K562 (cell line): ENCODE data around the gene CLCN4. TPM values are rescaled to one million over a fixed set of nuclear protein-coding genes. Genes with fewer than 3 reads are reported as not detected.

Experiments
- ATAC-seq: fragments of 200-7000 bp; cut with Tn5 transposase; 3 replicates; pipeline ENCODE4 v1.9.1; 2020; ENCODE audit warnings: moderate library complexity
- BruUV-seq: library from RNA; stranded (reverse); fragments of 400-500 nt; replicated peaks from 2 replicates; lab custom pipeline; 2021; lab: Mats Ljungman, UMichigan
- CTCF ChIA-PET: fragments of 300-600 bp; formaldehyde crosslinking; extraction: SDS; loops from one replicate; lab custom pipeline; 2021; ENCODE audit warnings: low intra/inter-chr PET ratio; lab: Yijun Ruan, JAX
- POLR2A ChIA-PET: fragments of 300-600, 350-650 bp; sonication (Branson Sonifier 250); formaldehyde crosslinking; extraction: SDS; loops from one replicate; lab custom pipeline; 2021; ENCODE audit warnings: antibody characterized with exemption, inconsistent platforms; lab: Yijun Ruan, JAX
- DNase-seq, 4 experiments: peaks; one replicate each; pipeline versions ENCODE4 v3.0.0 to v3.0.0-alpha.2; 2011 to 2018; ENCODE audit warnings: low spot score in 3 of 4, mixed read lengths in 3 of 4; ENCODE audit errors: extremely low read depth in 1 of 4
- FAIRE-seq: peaks from 2 replicates; lab custom pipeline; 2011; peaks lifted over from hg19 to GRCh38; lab: Jason Lieb, UNC
- H2AFZ ChIP-seq: 2 replicates; pipeline ENCODE4 v1.6.0; 2011; ENCODE audit warnings: low read depth, low read length, control low read depth, inconsistent platforms
- H3K27ac ChIP-seq: fragments of 200-600 bp; 3 replicates; pipeline ENCODE4 v1.8.0; 2011; ENCODE audit warnings: low read depth, mild to moderate bottlenecking, control low read depth, inconsistent platforms, low read length, moderate library complexity, mixed read lengths; ENCODE audit errors: extremely low read depth
- H3K27me3 ChIP-seq, 2 experiments: fragments of 300-600 bp in 1 of 2; 2 replicates in 1 of 2; 3 replicates in 1 of 2; pipeline versions ENCODE4 v1.6.0 to v1.8.0; 2011; ENCODE audit warnings: inconsistent platforms in 2 of 2, low read length in 2 of 2, mild to moderate bottlenecking in 1 of 2, mixed read lengths in 1 of 2, moderate library complexity in 1 of 2; ENCODE audit not compliant: control insufficient read depth in 2 of 2, insufficient read depth in 2 of 2
- H3K36me3 ChIP-seq: fragments of 300-600 bp; 3 replicates; pipeline ENCODE4 v1.8.0; 2011; ENCODE audit warnings: mild to moderate bottlenecking, low read length, inconsistent platforms; ENCODE audit not compliant: control insufficient read depth, insufficient read depth
- H3K4me1 ChIP-seq, 2 experiments: fragments of 200-600 bp in 1 of 2; replicated peaks in 1 of 2; 2 replicates in 1 of 2; 3 replicates in 1 of 2; pipeline versions ENCODE4 v1.5.1 to v1.8.0; 2011; ENCODE audit warnings: inconsistent platforms in 2 of 2, low read length in 2 of 2, mild to moderate bottlenecking in 1 of 2, mixed read lengths in 1 of 2, moderate library complexity in 1 of 2; ENCODE audit not compliant: control insufficient read depth in 2 of 2, insufficient read depth in 2 of 2
- H3K4me2 ChIP-seq: 2 replicates; pipeline ENCODE4 v1.6.1; 2011; ENCODE audit warnings: low read length, control low read depth, inconsistent platforms, mixed read lengths; ENCODE audit not compliant: insufficient read depth
- H3K4me3 ChIP-seq: fragments of 200-600 bp; sonication (generic), shearing (Covaris generic); 2 replicates; pipeline ENCODE4 v1.5.1; 2016; ENCODE audit warnings: control low read depth, inconsistent platforms
- H3K79me2 ChIP-seq: fragments of 200-600 bp; 3 replicates; pipeline ENCODE4 v1.8.0; 2011; ENCODE audit warnings: low read length, inconsistent platforms; ENCODE audit not compliant: control insufficient read depth, insufficient read depth
- H3K9ac ChIP-seq, 2 experiments: 2 replicates each; pipeline versions ENCODE4 v1.6.0 to v1.6.1; 2011; ENCODE audit warnings: low read depth in 2 of 2, low read length in 2 of 2, control low read depth in 1 of 2, inconsistent platforms in 1 of 2, mild to moderate bottlenecking in 1 of 2, mixed read lengths in 1 of 2; ENCODE audit not compliant: insufficient read depth in 1 of 2
- H3K9me1 ChIP-seq: one replicate; pipeline ENCODE4 v1.6.0; 2011; ENCODE audit warnings: inconsistent platforms, mild to moderate bottlenecking, low read length, moderate library complexity; ENCODE audit not compliant: control insufficient read depth, insufficient read depth
- H3K9me3 ChIP-seq: replicated peaks from 2 replicates; pipeline ENCODE4 v1.5.1; 2011; ENCODE audit warnings: low read depth, low read length, inconsistent platforms; ENCODE audit not compliant: control insufficient read depth, insufficient read depth
- H4K20me1 ChIP-seq: replicated peaks from 2 replicates; pipeline ENCODE4 v1.6.1; 2011; ENCODE audit warnings: low read length, inconsistent platforms, mixed read lengths; ENCODE audit not compliant: control insufficient read depth, insufficient read depth
- CHD2 ChIP-seq: IDR thresholded peaks from 2 replicates; pipeline ENCODE4 v1.6.1; 2011; ENCODE audit warnings: low read depth, low read length
- DNMT1 ChIP-seq: fragments of 450-650 bp; IDR thresholded peaks from 2 replicates; pipeline ENCODE4 v1.6.1; 2016; ENCODE audit warnings: antibody characterized with exemption, mild to moderate bottlenecking
- ETS1 ChIP-seq: conservative IDR thresholded peaks from 2 replicates; pipeline ENCODE4 v1.6.1; 2011; ENCODE audit warnings: low read depth, mild to moderate bottlenecking, low read length; ENCODE audit not compliant: control insufficient read depth
- ETV1 ChIP-seq: fragments of 450-650 bp; conservative IDR thresholded peaks from 2 replicates; pipeline ENCODE4 v1.6.1; 2016; ENCODE audit warnings: missing genetic modification characterization, control low read depth, low read depth, missing compliant biosample characterization
- GATA2 ChIP-seq: sonication (generic); formaldehyde crosslinking; IDR thresholded peaks from 2 replicates; pipeline ENCODE4 v1.4.0; 2020; ENCODE audit warnings: mild to moderate bottlenecking, missing genetic modification reagents
- GTF2A2 ChIP-seq: IDR thresholded peaks from 2 replicates; pipeline ENCODE4 v1.6.1; 2016; ENCODE audit warnings: mild to moderate bottlenecking, missing genetic modification characterization, missing compliant biosample characterization
- POLR2H ChIP-seq: IDR thresholded peaks from 2 replicates; pipeline ENCODE4 v1.6.1; 2016; ENCODE audit warnings: missing genetic modification characterization, low read depth, mild to moderate bottlenecking, control low read depth, missing compliant biosample characterization, moderate library complexity
- RBM17 ChIP-seq: fragments of 200-400 bp; formaldehyde crosslinking; IDR thresholded peaks from 2 replicates; pipeline ENCODE4 v1.6.1; 2017; ENCODE audit warnings: low read depth, mild to moderate bottlenecking, low read length, borderline replicate concordance
- SMAD2 ChIP-seq: fragments of 150-350 bp; IDR thresholded peaks from 2 replicates; pipeline ENCODE4 v1.6.1; 2014; ENCODE audit warnings: low read depth, mild to moderate bottlenecking, low read length
- TCF3 ChIP-seq: sonication (generic); formaldehyde crosslinking; IDR thresholded peaks from 2 replicates; pipeline ENCODE4 v1.4.0; 2020; ENCODE audit warnings: mild to moderate bottlenecking, missing genetic modification reagents
- ZBTB1 ChIP-seq: sonication (generic); formaldehyde crosslinking; IDR thresholded peaks from 2 replicates; pipeline ENCODE4 v1.8.1; 2023; ENCODE audit warnings: missing genetic modification reagents, low read depth, mild to moderate bottlenecking, borderline replicate concordance
- ZNF23 ChIP-seq: fragments of 250-450 bp; sonication (Bioruptor Pico); IDR thresholded peaks from 2 replicates; pipeline ENCODE4 v1.4.0; 2020; ENCODE audit warnings: mild to moderate bottlenecking
- ZNF586 ChIP-seq: fragments of 450-650 bp; formaldehyde crosslinking; conservative IDR thresholded peaks from 2 replicates; pipeline ENCODE4 v1.4.0; 2020; ENCODE audit warnings: mild to moderate bottlenecking, moderate library complexity
- ZNF695 ChIP-seq: fragments of 450-650 bp; formaldehyde crosslinking; IDR thresholded peaks from 2 replicates; pipeline ENCODE4 v1.4.0; 2020; ENCODE audit warnings: mild to moderate bottlenecking, moderate library complexity
- WGBS: fragments of 100-300 bp; shearing (Covaris generic); methylation state at CpG from one replicate; pipeline ENCODE4 v1.1.6; 2016; ENCODE audit warnings: low coverage, mixed read lengths; ENCODE audit not compliant: insufficient coverage; ENCODE audit errors: missing lambda C conversion rate; 5-methylcytosine and 5-hydroxymethylcytosine counted together
- in situ Hi-C: fragments of 300-500 bp; cut with MboI; formaldehyde crosslinking; loops from 4 replicates; pipeline ENCODE4 v1.15.0; 2018; ENCODE audit warnings: inconsistent platforms, mixed read lengths
- intact Hi-C: fragments of 100-400 bp; cut with micrococcal nuclease; formaldehyde crosslinking; loops from 2 replicates; pipeline ENCODE4 v1.14.2; 2022
- polyA plus RNA-seq, 8 experiments: library from polyadenylated mRNA; depleted of rRNA in 4 of 8; stranded (reverse) in 5 of 8; unstranded in 3 of 8; fragments of >200 nt; fragmentation: Nextera tagmentation in 2 of 8; fragmentation: Illumina TruSeq in 1 of 8; extraction: Ambion mirVana in 2 of 8; extraction: Trizol in 1 of 8; gene quantifications; 2 replicates each; pipeline versions ENCODE4 v1.2.1 to v1.2.3, GENCODE V29; 2011 to 2014; ENCODE audit warnings: inconsistent platforms in 1 of 8, missing spikeins in 1 of 8
- total RNA-seq, 7 experiments: library from RNA; depleted of rRNA in 6 of 7; stranded (reverse); fragments of >200 nt in 6 of 7; fragmentation: Illumina TruSeq in 2 of 7; extraction: Trizol in 2 of 7; gene quantifications; 2 replicates each; pipeline versions ENCODE4 v1.2.1 to v1.2.3, GENCODE V29; 2011 to 2021; ENCODE audit warnings: low replicate concordance in 1 of 7
- TF ChIP-seq, protein P1 (sequence below): fragments of 450-650 bp; conservative IDR thresholded peaks from 2 replicates; pipeline ENCODE4 v1.6.1; 2016; ENCODE audit warnings: missing genetic modification characterization, low read depth, mild to moderate bottlenecking, control low read depth, missing compliant biosample characterization

The CLCN4 gene
- total and polyA plus RNA-seq, 9 of the 15 experiments (the other 6 are each of a cell fraction or from before 2014, with no cell fraction given), result 0.03 to 0.24 (median 0.10) TPM; not detected in 1

DNA sequence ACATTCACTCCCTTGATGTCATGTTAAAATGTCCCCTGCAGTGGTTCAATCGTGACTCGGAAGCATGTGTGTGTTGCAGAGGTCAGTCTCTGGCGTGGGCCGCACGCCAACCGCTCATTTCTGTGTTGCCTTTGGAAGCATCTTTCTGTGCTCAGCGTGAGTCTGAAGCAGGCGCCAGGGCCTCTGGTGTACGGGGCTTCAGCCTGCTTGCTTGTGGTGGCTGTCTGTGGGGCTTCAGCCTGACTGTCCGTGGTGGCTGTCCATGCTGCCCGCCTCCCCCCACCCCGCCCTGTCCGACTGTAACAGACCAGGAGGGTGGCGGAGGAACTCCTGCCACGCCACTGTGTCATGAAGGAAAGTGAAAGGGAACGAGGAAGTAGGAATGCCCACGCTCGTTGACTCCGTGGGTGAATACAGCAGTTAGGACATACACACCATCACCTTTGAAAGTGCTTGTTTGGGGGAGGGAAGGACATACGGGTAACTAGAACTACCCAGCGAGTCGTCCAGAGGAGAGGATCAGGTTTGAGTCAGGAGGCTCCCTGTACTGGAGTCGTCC is 14.7 kb upstream of the CLCN4 start:
- ATAC-seq (no peak), FAIRE-seq (no peak), DNase-seq (no peak)
- peaks cover 0 to 8% of the 10 kb centered on the region in 2 experiments; a peak in 2 of 5 replicates for H3K4me1 ChIP-seq
- H3K27ac ChIP-seq, result no peak overlapping the region
- H3K4me2 ChIP-seq, result no peak overlapping the region
- H4K20me1 ChIP-seq, result no peaks in the 10 kb centered on the region
- intact Hi-C loops (no loop called here), in situ Hi-C loops (no loop called here)
- H3K4me3 ChIP-seq, result no peak overlapping the region
- H3K9ac ChIP-seq, result no peak overlapping the region
- 35% methylated on average over 13 of the region's 23 CpGs for whole genome bisulfite sequencing
- no peaks in the 10 kb centered on the region for H3K9me3 ChIP-seq
- H3K9me1 ChIP-seq, result no peaks in the 10 kb centered on the region
- H2AFZ ChIP-seq, result no peak overlapping the region
- ChIA-PET POLR2A (no interaction called here), CTCF (no interaction called here)
- no peaks in the 10 kb centered on the region for H3K79me2 ChIP-seq
- H3K36me3 ChIP-seq, result no peaks in the 10 kb centered on the region
- H3K27me3 ChIP-seq, result no peaks in the 10 kb centered on the region
- no TSS peak for BruUV-seq
- TF ChIP-seq RBM17 (no peak), TCF3 (CRISPR knock-in tag) (no peak), GATA2 (no peak), ZNF23 (CRISPR knock-in tag) (no peak), SMAD2 (no peak), DNMT1 (no peak), ZBTB1 (CRISPR knock-in tag) (no peak), ZNF695 (no peak), POLR2H (no peak), ETV1 (tag) (no peak), ETS1 (no peak), GTF2A2 (tag) (no peak), ZNF586 (CRISPR knock-in tag) (no peak), CHD2 (no peak)
- TF ChIP-seq, protein P1, sequence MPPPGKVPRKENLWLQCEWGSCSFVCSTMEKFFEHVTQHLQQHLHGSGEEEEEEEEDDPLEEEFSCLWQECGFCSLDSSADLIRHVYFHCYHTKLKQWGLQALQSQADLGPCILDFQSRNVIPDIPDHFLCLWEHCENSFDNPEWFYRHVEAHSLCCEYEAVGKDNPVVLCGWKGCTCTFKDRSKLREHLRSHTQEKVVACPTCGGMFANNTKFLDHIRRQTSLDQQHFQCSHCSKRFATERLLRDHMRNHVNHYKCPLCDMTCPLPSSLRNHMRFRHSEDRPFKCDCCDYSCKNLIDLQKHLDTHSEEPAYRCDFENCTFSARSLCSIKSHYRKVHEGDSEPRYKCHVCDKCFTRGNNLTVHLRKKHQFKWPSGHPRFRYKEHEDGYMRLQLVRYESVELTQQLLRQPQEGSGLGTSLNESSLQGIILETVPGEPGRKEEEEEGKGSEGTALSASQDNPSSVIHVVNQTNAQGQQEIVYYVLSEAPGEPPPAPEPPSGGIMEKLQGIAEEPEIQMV (tag), result no peak
- TF ChIP-seq, all 486 proteins: peak for 0
